Measurements from ENCODE around the gene REEP1. TPM values are rescaled to one million over a fixed set of nuclear protein-coding genes. Genes with fewer than 3 reads are reported as not detected.

REEP1 gene
- total and polyA plus RNA-seq, 2 of the 4 experiments (the other 2 are of a cell fraction), result under 0.01 to 0.03 TPM

GRCh38 chr2:86378469-86378868, 41.0 kb upstream of the REEP1 start:
- in situ Hi-C loops (cut with MboI; ENCODE audit: low sequenced_read_pairs), result no loop called here
- Histone ChIP-seq H3K4me1 (ENCODE audit: control insufficient read depth, insufficient read depth, low read length) (no peaks in the 10 kb centered on the region), H3K4ac (ENCODE audit: low read depth, low read length) (no peak overlapping the region), H3K79me1 (ENCODE audit: low read depth in 1 of 2, low read length in 2 of 2) (no peaks in the 10 kb centered on the region), H3K14ac (replicated peaks; ENCODE audit: low read depth, low read length) (no peak overlapping the region), H2BK20ac (ENCODE audit: low read depth, low read length) (no peak overlapping the region), H3K4me3 (ENCODE audit: insufficient read depth, low read depth, low read length) (no peak overlapping the region), H2AK9ac (replicated peaks; ENCODE audit: low read depth, low read length, poor library complexity) (no peak overlapping the region), H3K9me1 (ENCODE audit: insufficient read depth, low read length) (no peaks in the 10 kb centered on the region), H4K91ac (ENCODE audit: insufficient read depth, low read depth, low read length) (no peak overlapping the region), H2AFZ (replicated peaks; ENCODE audit: low read length, poor library complexity) (no peak overlapping the region), H2AK5ac (ENCODE audit: low read depth, low read length) (no peak overlapping the region), H3K9me3 (ENCODE audit: control insufficient read depth, insufficient read depth, low read length) (no peaks in the 10 kb centered on the region), H2BK5ac (ENCODE audit: low read depth, low read length, poor library complexity, severe bottlenecking) (no peak overlapping the region), H2BK120ac (ENCODE audit: low read depth, low read length) (no peak overlapping the region), H4K8ac (ENCODE audit: low read depth in 2 of 2, low read length in 2 of 2) (no peak overlapping the region), H3K36me3 (ENCODE audit: control insufficient read depth, insufficient read depth, low read length) (no peaks in the 10 kb centered on the region), H2BK15ac (ENCODE audit: low read depth, low read length) (no peak overlapping the region), H4K20me1 (ENCODE audit: insufficient read depth, low read length) (no peaks in the 10 kb centered on the region), H3K27me3 (ENCODE audit: control insufficient read depth, insufficient read depth, low read length) (no peaks in the 10 kb centered on the region; the same call in 1 of the 2 replicates), H3K18ac (ENCODE audit: low read depth, low read length) (no peak overlapping the region), H3K27ac (ENCODE audit: insufficient read depth, low read length) (no peak overlapping the region), H3K23ac (ENCODE audit: low read depth, low read length) (no peak overlapping the region), H4K5ac (ENCODE audit: low read depth, low read length) (no peak overlapping the region), H3K56ac (ENCODE audit: extremely low read depth, insufficient read depth, low read length) (no peak overlapping the region), H3K4me2 (ENCODE audit: low read depth, low read length) (no peak overlapping the region), H3K9ac (ENCODE audit: low read depth, low read length) (no peak overlapping the region)
- CTCF ChIA-PET, result no interaction called here
- no TSS peak for BruUV-seq (replicated peaks)
- dilution Hi-C loops (cut with HindIII; ENCODE audit: low sequenced_read_pairs, unreplicated experiment), result no loop called here
- intact Hi-C loops (cut with micrococcal nuclease), result no loop called here
- WGBS, 2 experiments (ENCODE audit: extremely low coverage in 2 of 2, insufficient read length in 1 of 2), result no CpG with 5 or more reads among the region's 4 CpGs
- TF ChIP-seq RFX5 (IDR thresholded peaks at IDR 0.05; ENCODE audit: low read depth, low read length), result no peak
- TF ChIP-seq ELK1 (IDR thresholded peaks at IDR 0.05; ENCODE audit: borderline replicate concordance, low read depth, low read length), result no peak
- no peak for TF ChIP-seq MXI1 (IDR thresholded peaks at IDR 0.05; ENCODE audit: borderline replicate concordance, low read depth, low read length)
- no peak for TF ChIP-seq BHLHE40 (IDR thresholded peaks at IDR 0.05; ENCODE audit: low read depth, low read length)
- no peak for TF ChIP-seq MAZ (IDR thresholded peaks at IDR 0.05; ENCODE audit: borderline replicate concordance, low read depth, low read length)
- no peak for TF ChIP-seq FOS (IDR thresholded peaks at IDR 0.05; ENCODE audit: low read depth, low read length)
- TF ChIP-seq CEBPB (IDR thresholded peaks at IDR 0.05; ENCODE audit: low read depth, low read length), result no peak
- TF ChIP-seq SMC3 (IDR thresholded peaks at IDR 0.05; ENCODE audit: low read depth, low read length), result no peak
- no peak for TF ChIP-seq USF2 (IDR thresholded peaks at IDR 0.05; ENCODE audit: low read depth, low read length)
- TF ChIP-seq RAD21 (IDR thresholded peaks at IDR 0.05; ENCODE audit: low read length), result no peak
- TF ChIP-seq MAFK (IDR thresholded peaks at IDR 0.05; ENCODE audit: low read depth, low read length), result no peak
- TF ChIP-seq NFE2L2 (IDR thresholded peaks at IDR 0.05; ENCODE audit: low read depth, low read length), result no peak
- no peak for TF ChIP-seq POLR2A (IDR thresholded peaks at IDR 0.05; ENCODE audit: low read depth, low read length)
- no peak for TF ChIP-seq CHD1 (IDR thresholded peaks at IDR 0.05; ENCODE audit: low read depth, low read length)
- ATAC-seq (ENCODE audit: low read depth) (no peak), DNase-seq (no peak)
- POLR2A ChIA-PET (ENCODE audit: unreplicated experiment), result no interaction called here

Measured in IMR-90 (cell line).